Measurements from ENCODE around the gene DCHS2. TPM values are rescaled to one million over a fixed set of nuclear protein-coding genes. Genes with fewer than 3 reads are reported as not detected.
A peak's percentile ranks its signal among the peaks of the same experiment; 100 is the strongest.

The DCHS2 gene
- total and polyA plus RNA-seq, 10 of the 15 experiments (the other 5 are each of a cell fraction or from before 2014, with no cell fraction given), result 0.01 to 0.31 (median 0.06) TPM; not detected in 3

DNA sequence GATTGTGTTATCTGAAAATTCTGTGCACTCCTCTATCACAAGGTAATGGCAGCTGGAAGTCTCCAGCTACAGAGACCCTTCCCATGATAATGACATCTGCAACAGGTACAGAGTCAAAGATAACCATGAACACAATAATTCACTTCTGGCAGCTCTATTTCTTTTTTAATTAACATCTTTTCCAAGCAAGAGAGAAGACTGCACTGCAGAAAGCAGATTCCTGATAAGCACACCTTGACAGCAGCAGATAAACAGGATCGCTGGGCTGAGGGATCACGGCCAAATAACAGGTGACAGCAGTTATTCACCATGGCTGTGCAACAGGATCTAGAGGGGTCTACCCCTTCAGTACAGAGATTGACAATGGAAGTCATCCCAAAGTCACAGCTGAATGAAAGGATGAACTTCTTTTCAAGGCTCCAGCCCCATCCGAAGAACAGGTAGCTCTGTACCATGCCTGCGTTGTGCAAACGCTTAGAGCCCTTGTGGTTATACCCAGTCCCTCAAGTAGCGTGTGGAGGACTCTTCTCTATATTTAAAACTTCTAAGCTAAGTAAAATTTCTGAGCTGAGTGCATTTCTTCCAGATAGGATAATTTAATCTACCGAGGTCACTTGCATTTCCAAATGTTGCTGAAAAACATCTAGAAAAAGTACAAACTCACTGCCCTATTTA lies 66.7 kb downstream of the DCHS2 start:
- Histone ChIP-seq H3K9me3 (replicated peaks; ENCODE audit: control insufficient read depth, insufficient read depth, low read length) (no peaks in the 10 kb centered on the region), H3K4me3 (no peak overlapping the region), H3K4me1 (ENCODE audit: control insufficient read depth, insufficient read depth, low read length) (peaks cover 4% of the 10 kb centered on the region; the same call in 1 of the 2 replicates), H3K9ac (ENCODE audit: control insufficient read depth, insufficient read depth, low read length) (no peak overlapping the region), H4K20me1 (ENCODE audit: control insufficient read depth, insufficient read depth) (no peaks in the 10 kb centered on the region), H3K27ac (ENCODE audit: control insufficient read depth, insufficient read depth) (no peak overlapping the region), H2AFZ (ENCODE audit: control insufficient read depth, low read depth, low read length) (no peak overlapping the region), H3K79me2 (ENCODE audit: control insufficient read depth, insufficient read depth, low read length) (no peaks in the 10 kb centered on the region), H3K36me3 (ENCODE audit: control insufficient read depth in 2 of 2, insufficient read depth in 2 of 2, low read length in 1 of 2) (no peaks in the 10 kb centered on the region), H3K4me2 (ENCODE audit: control insufficient read depth, insufficient read depth) (no peak overlapping the region), H3K27me3 (replicated peaks in 1 of 2; ENCODE audit: control insufficient read depth in 2 of 2, insufficient read depth in 2 of 2, low read length in 1 of 2) (no peaks in the 10 kb centered on the region; a peak in 1 of 4 replicates)
- DNase-seq (ENCODE audit: low read depth, low spot score) (no peak), FAIRE-seq (no peak), ATAC-seq (peak; percentile 16)
- intact Hi-C loops (cut with micrococcal nuclease; ENCODE audit: unreplicated experiment) (no loop called here), in situ Hi-C loops (cut with MboI) (no loop called here)
- ChIA-PET CTCF (interaction anchor here (1.1 to 1.2 kb wide), 3 partner anchors 11 to 81 kb away, joined by 3 read pairs; no protein-coding TSS in a partner anchor), RAD21 (ENCODE audit: unreplicated experiment) (interaction anchor here (0.9 to 1.6 kb wide), 3 partner anchors 8 to 94 kb away, joined by 3 to 7 read pairs (median 3); no protein-coding TSS in a partner anchor), SMC1A (ENCODE audit: uncharacterized antibody, unreplicated experiment) (interaction anchor here (0.9 to 1.6 kb wide), 3 partner anchors 8 to 23 kb away, joined by 3 to 5 read pairs (median 5); no protein-coding TSS in a partner anchor), POLR2A (interaction anchor here (1.9 kb wide), 1 partner anchor 9 kb away, joined by 4 read pairs; no protein-coding TSS in a partner anchor)
- no peak for TF ChIP-seq SUZ12 (IDR thresholded peaks at IDR 0.05; ENCODE audit: unreplicated experiment)
- no peak for TF ChIP-seq ASH2L (IDR thresholded peaks at IDR 0.05; ENCODE audit: borderline replicate concordance, low read depth)
- WGBS (ENCODE audit: insufficient coverage, insufficient replicate concordance, low lambda C conversion rate, missing lambda C conversion rate), result 51% methylated on average over 7 of the region's 7 CpGs
- no TSS peak for BruUV-seq (replicated peaks)

- FAIRE-seq, result no peak
- Histone ChIP-seq H3K27ac (ENCODE audit: control insufficient read depth, insufficient read depth) (no peak overlapping the region), H3K4me3 (no peak overlapping the region), H2AFZ (ENCODE audit: control insufficient read depth, low read depth, low read length) (no peak overlapping the region), H3K9ac (ENCODE audit: control insufficient read depth, insufficient read depth, low read length) (no peak overlapping the region), H3K27me3 (replicated peaks in 1 of 2; ENCODE audit: control insufficient read depth in 2 of 2, insufficient read depth in 2 of 2, low read length in 1 of 2) (no peaks in the 10 kb centered on the region; a peak in 1 of 4 replicates), H3K4me2 (ENCODE audit: control insufficient read depth, insufficient read depth) (no peak overlapping the region), H3K36me3 (ENCODE audit: control insufficient read depth in 2 of 2, insufficient read depth in 2 of 2, low read length in 1 of 2) (no peaks in the 10 kb centered on the region), H3K4me1 (ENCODE audit: control insufficient read depth, insufficient read depth, low read length) (peaks cover 9% of the 10 kb centered on the region; the same call in 1 of the 2 replicates), H3K79me2 (ENCODE audit: control insufficient read depth, insufficient read depth, low read length) (no peaks in the 10 kb centered on the region), H3K9me3 (replicated peaks; ENCODE audit: control insufficient read depth, insufficient read depth, low read length) (no peaks in the 10 kb centered on the region), H4K20me1 (ENCODE audit: control insufficient read depth, insufficient read depth) (no peaks in the 10 kb centered on the region)
- ChIA-PET RAD21 (ENCODE audit: unreplicated experiment) (no interaction called here), SMC1A (ENCODE audit: uncharacterized antibody, unreplicated experiment) (interaction anchor here (1.7 kb wide), 1 partner anchor 17 kb away, joined by 5 read pairs; no protein-coding TSS in a partner anchor), POLR2A (no interaction called here), CTCF (no interaction called here)
- BruUV-seq (replicated peaks), result no TSS peak
- 0% methylated on average over 1 of the region's 1 CpG for WGBS (ENCODE audit: insufficient coverage, insufficient replicate concordance, low lambda C conversion rate, missing lambda C conversion rate)
- ATAC-seq, result peak; percentile 50
- in situ Hi-C loops (cut with MboI) (no loop called here), intact Hi-C loops (cut with micrococcal nuclease; ENCODE audit: unreplicated experiment) (no loop called here)
- DNase-seq (ENCODE audit: low read depth, low spot score), result no peak
- TF ChIP-seq FOXK2 (IDR thresholded peaks at IDR 0.05) (no peak), NRF1 (conservative IDR thresholded peaks at IDR 0.05; ENCODE audit: low read depth, low read length) (no peak), EED (IDR thresholded peaks at IDR 0.05; ENCODE audit: low read depth) (no peak), NFYB (IDR thresholded peaks at IDR 0.05; ENCODE audit: insufficient read depth, low read depth, low read length) (no peak), SREBF2 (IDR thresholded peaks at IDR 0.05; ENCODE audit: low read length) (no peak), BCL11A (IDR thresholded peaks at IDR 0.05; ENCODE audit: low read depth, low read length) (no peak), PAX8 (IDR thresholded peaks at IDR 0.05) (no peak), NFIC (IDR thresholded peaks at IDR 0.05; ENCODE audit: low read depth, low read length) (no peak), ZBTB33 (IDR thresholded peaks at IDR 0.05) (no peak)
- TF ChIP-seq, protein P1, sequence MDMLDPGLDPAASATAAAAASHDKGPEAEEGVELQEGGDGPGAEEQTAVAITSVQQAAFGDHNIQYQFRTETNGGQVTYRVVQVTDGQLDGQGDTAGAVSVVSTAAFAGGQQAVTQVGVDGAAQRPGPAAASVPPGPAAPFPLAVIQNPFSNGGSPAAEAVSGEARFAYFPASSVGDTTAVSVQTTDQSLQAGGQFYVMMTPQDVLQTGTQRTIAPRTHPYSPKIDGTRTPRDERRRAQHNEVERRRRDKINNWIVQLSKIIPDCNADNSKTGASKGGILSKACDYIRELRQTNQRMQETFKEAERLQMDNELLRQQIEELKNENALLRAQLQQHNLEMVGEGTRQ (IDR thresholded peaks at IDR 0.05; ENCODE audit: borderline replicate concordance, low read depth, low read length), result no peak
Measured at GRCh38 chr4:154422152-154422551, 69.4 kb downstream of the DCHS2 start.

Measured in GM12878 (cell line).